ENCODE measurements around the gene CCHCR1.

- no peak for TF ChIP-seq PHF8 (conservative IDR thresholded peaks at IDR 0.05; ENCODE audit: low read depth, low read length)
- no peak for TF ChIP-seq CTCF (IDR thresholded peaks at IDR 0.05; ENCODE audit: control extremely low read depth in 1 of 3, insufficient read depth in 1 of 3, low read depth in 1 of 3, low read length in 3 of 3)
- TF ChIP-seq CHD2 (IDR thresholded peaks at IDR 0.05; ENCODE audit: low read length) = no peak
- no peak for TF ChIP-seq POLR2A (IDR thresholded peaks at IDR 0.05; ENCODE audit: control extremely low read depth in 1 of 2, low read depth in 2 of 2, low read length in 2 of 2)
- no peak for TF ChIP-seq CHD1 (IDR thresholded peaks at IDR 0.05; ENCODE audit: low read depth, low read length)
- no peak for TF ChIP-seq EGR1 (IDR thresholded peaks at IDR 0.05; ENCODE audit: borderline replicate concordance, low read depth, low read length)
- no peak for TF ChIP-seq CBX5 (IDR thresholded peaks at IDR 0.05; ENCODE audit: low read depth, low read length)
- TF ChIP-seq POLR2AphosphoS5 (IDR thresholded peaks at IDR 0.05; ENCODE audit: low read depth, low read length) = no peak
- no peak for TF ChIP-seq MAX (IDR thresholded peaks at IDR 0.05)
- no peak for TF ChIP-seq BRCA1 (IDR thresholded peaks at IDR 0.05; ENCODE audit: low read depth, low read length)
- no peak for TF ChIP-seq USF2 (IDR thresholded peaks at IDR 0.05; ENCODE audit: low read length)
- no peak for TF ChIP-seq EZH2 (IDR thresholded peaks at IDR 0.05; ENCODE audit: low read depth, low read length, severe bottlenecking)
These were observed 12.6 kb downstream of the CCHCR1 start for GRCh38 chr6:31144970-31145340.
